Raji (cell line): ENCODE data around the gene ARHGDIA.

Experiments
- POLR2A ChIP-seq: IDR thresholded peaks from 2 replicates; pipeline ENCODE4 v1.6.1; 2011; ENCODE audit warnings: low read depth, low read length, control low read depth; ENCODE audit not compliant: insufficient read depth

ARHGDIA gene

DNA sequence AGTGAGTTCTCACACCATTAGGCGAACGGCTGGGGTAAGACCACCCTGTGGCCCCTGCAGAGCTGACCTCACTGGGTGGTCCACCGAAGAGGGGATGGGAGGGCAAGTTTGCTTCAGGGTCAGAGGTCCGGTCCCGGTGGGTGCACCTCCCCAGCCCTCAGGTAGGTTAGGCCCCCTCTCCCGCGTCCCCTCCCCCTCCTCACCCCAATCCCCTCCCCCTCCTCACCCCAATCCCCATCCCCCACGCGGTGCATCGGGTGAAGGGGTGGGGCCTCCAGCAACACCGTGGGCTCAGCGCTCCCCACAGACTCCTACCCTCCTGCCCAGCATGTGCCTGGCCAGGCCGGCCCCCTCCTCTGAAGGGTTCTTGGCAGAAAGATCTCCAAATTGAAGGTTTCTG lies 51.4 kb downstream of the ARHGDIA start:
- TF ChIP-seq POLR2A = no peak

- TF ChIP-seq POLR2A = no peak
Measured at GRCh38 chr17:81817758-81818147, 53.4 kb downstream of the ARHGDIA start.
